ENCODE results near the gene UBQLNL.

UBQLNL gene

DNA sequence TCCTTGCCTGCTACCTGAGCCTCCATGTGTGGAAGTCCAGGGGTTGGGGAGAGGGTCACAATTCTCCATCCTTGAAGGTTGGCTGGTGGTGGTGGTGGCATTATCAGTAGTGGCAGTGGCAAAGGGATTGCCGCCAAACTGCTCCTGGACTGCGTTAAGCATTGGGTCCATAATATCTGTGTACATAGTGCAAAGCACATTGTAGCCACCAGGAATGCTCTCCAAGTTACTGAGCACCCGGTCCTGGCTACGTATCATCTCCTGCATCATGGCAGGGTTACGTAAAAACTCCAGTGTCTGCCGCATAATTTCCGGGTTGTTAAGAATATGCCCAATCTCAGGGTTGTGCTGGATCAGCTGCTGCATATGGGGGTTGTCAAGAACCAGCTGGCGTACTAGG, 7.9 kb downstream of the UBQLNL start:
- no peak for FAIRE-seq
- TF ChIP-seq, protein P1, sequence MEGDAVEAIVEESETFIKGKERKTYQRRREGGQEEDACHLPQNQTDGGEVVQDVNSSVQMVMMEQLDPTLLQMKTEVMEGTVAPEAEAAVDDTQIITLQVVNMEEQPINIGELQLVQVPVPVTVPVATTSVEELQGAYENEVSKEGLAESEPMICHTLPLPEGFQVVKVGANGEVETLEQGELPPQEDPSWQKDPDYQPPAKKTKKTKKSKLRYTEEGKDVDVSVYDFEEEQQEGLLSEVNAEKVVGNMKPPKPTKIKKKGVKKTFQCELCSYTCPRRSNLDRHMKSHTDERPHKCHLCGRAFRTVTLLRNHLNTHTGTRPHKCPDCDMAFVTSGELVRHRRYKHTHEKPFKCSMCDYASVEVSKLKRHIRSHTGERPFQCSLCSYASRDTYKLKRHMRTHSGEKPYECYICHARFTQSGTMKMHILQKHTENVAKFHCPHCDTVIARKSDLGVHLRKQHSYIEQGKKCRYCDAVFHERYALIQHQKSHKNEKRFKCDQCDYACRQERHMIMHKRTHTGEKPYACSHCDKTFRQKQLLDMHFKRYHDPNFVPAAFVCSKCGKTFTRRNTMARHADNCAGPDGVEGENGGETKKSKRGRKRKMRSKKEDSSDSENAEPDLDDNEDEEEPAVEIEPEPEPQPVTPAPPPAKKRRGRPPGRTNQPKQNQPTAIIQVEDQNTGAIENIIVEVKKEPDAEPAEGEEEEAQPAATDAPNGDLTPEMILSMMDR (IDR thresholded peaks at IDR 0.05; ENCODE audit: insufficient read depth, missing control alignments): no peak

DNA sequence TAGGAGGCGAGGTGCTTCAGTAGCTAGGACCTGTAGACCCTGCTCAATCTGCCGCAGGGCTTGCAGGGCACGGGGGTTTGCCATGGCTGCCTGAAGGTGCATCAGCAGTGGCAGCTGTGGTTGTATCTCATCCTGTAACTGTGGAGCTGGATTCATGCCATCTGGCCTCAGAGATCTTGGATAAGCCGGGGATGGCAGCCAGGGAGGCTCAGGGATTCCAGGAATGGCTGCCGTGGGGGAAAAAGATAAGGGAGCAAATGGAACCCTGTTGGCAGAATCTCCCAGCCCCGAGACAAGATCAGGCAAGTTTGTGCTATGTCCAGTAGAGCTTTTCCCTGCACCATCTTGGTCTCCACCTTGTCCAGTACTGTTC, 8.6 kb downstream of the UBQLNL start:
- FAIRE-seq: no peak
- no peak for DNase-seq (ENCODE audit: insufficient read length, low spot score)
- TF ChIP-seq, protein P1 (IDR thresholded peaks at IDR 0.05; ENCODE audit: insufficient read depth, missing control alignments): no peak

More for the DNA sequence above, 7.9 kb downstream of the UBQLNL start:
- no peak for DNase-seq (ENCODE audit: insufficient read length, low spot score)

DNA sequence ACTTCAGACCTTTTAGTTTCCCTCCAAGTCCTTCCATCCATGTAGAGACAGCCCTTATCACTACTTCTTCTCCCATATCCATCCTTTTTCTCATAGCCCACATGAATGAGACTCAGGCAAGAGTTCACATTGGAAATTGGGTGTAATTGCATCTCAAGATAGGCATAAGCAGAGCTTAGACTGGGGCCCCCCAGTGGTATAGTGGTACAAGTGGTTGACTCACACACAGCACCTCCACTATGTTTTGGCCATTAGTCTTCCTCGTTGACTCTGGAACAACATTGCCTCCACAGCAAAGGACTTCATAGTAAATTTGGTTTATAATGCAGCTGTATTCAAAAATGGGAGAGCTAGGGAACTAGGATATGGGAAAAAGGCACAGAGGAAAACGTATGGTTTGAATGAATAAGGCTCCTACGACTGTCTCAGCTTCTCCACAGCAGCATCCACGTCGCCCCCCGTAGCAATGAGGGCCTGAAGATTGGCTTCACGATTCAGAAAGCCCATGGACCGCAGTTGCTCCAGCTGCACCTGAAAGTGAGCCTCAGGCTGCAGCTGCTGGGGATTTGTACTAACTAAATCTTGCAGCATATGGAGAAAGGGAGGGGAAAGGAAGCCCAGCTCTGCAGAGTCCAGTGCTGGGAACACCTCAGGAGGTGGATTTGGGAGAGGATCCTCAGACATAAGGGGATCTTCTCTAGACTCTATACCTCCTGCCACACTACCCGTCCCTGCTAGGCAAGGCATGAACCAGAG, 9.1 kb downstream of the UBQLNL start:
- DNase-seq (ENCODE audit: insufficient read length, low spot score) (no peak), FAIRE-seq (no peak)
- TF ChIP-seq, protein P1 (IDR thresholded peaks at IDR 0.05; ENCODE audit: insufficient read depth, missing control alignments): no peak

DNA sequence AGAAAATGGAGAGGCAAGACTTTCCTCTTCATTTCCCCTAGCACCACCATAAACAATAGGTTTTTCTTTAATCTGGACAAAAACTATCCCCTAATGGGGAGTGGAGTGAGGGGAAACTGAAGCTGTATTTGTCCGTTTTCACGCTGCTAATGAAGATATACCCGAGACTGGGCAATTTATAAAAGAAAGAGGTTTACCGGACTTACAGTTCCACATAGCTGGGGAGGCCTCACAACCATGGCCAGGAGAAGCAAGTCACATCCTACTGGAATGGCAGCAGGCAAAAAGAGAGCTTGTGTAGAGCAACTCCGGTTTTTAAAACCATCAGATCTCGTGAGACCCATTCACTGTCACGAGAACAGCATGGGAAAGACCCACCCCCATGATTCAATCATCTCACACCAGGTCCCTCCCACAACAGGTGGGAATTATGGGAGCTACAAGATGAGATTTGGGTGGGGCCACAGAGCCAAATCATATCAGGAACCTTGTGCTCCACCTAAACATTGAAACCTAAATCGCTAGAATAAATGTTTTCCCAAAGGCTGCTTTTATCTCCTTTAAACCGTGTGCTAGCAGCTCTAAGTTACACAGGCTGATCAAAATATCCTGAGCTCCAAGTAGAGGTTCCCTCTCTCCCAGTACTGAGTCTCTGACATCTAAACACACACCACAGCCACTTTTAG, 11.0 kb downstream of the UBQLNL start:
- no peak for FAIRE-seq
- TF ChIP-seq, protein P1 (IDR thresholded peaks at IDR 0.05; ENCODE audit: insufficient read depth, missing control alignments): no peak

DNA sequence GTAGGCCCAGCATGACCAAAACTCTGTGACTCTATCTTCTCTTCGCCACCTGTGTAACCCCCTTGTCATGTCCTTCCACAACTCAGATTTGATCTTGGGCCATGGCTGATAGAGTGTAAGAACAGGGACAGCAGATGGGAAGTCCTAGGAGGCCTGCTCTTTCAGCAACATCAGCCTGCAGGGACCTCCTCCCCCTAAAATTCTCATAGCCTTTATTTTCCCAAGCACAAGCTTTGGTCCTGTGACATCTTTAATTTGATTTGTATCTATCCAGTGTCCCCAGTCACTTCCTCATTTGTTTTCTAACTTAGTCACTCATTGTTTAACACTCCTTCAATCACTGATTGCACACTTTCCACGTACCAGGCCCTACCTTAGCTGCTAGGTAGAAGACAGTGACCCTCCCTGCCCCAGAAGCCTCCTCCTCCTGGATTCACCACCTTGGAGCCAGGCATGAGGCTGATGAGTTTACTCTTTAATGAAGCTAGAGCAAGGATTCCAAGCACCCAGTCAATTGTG, 12.0 kb downstream of the UBQLNL start:
- TF ChIP-seq, protein P1 (IDR thresholded peaks at IDR 0.05; ENCODE audit: insufficient read depth, missing control alignments): no peak
- no peak for FAIRE-seq
- DNase-seq (ENCODE audit: insufficient read length, low spot score): no peak

More for the DNA sequence above, 11.0 kb downstream of the UBQLNL start:
- DNase-seq (ENCODE audit: insufficient read length, low spot score): no peak

DNA sequence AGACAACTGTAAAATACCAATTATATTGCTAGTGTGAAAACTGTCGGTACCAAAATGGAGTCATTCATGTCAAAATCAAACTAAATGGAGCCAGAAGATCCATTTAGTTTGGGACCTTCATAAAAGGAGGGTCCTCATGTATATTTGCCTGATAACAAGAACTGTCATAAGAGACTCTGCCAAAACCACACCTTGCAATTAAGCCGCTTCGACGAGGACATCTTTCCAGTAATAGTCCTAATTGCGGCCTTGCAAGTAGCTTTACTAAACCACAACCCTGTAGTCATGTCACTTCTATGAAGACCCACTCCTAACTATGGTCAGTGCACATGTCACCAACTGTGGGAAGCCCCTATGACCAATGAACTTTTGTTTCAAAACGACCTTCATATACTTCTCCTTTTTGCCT, 16.1 kb downstream of the UBQLNL start:
- DNase-seq (ENCODE audit: insufficient read length, low spot score) (no peak), FAIRE-seq (no peak)
- TF ChIP-seq, protein P1 (IDR thresholded peaks at IDR 0.05; ENCODE audit: insufficient read depth, missing control alignments): no peak

DNA sequence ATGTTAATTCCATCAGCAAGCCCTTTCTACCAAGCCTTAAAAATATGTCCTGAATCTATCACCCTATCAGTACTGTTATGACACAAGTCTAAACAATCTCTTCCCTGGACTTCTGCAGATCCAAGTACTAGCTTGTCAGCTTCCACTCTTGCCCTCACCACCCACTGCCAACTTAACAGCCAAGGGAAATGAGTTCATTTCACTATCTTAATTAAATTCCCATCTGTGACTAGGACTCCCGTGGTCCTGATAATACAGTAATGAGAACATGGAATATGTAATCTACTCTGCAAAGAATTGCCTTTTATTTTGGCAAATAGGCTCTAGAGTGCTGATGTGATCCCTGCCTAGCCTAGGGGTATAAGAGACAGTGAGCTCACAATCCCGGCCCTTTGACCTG, 16.8 kb downstream of the UBQLNL start:
- FAIRE-seq (no peak), DNase-seq (ENCODE audit: insufficient read length, low spot score) (no peak)
- TF ChIP-seq, protein P1 (IDR thresholded peaks at IDR 0.05; ENCODE audit: insufficient read depth, missing control alignments): no peak

Measured in D721Med (cell line).